Endothelial cell of umbilical vein (primary cell): ENCODE results near the gene RNF121. TPM values are rescaled to one million over a fixed set of nuclear protein-coding genes. Genes with fewer than 3 reads are reported as not detected.

ENCODE experiments used
- BruUV-seq: library from RNA; stranded (reverse); fragments of 400-500 nt; replicated peaks from 2 replicates; lab custom pipeline; 2021; lab: Mats Ljungman, UMichigan
- CTCF ChIA-PET: fragments of 300-600, 350-600 bp; sonication (Branson Sonifier 250); formaldehyde crosslinking; loops from one replicate; lab custom pipeline; 2021; ENCODE audit warnings: antibody characterized with exemption, inconsistent platforms; lab: Charles Lee
- POLR2A ChIA-PET: fragments of 300-600, 350-600 bp; sonication (Branson Sonifier 250); formaldehyde crosslinking; loops from one replicate; lab custom pipeline; 2021; ENCODE audit warnings: antibody characterized with exemption, inconsistent platforms; lab: Charles Lee
- DNase-seq: peaks from one replicate; pipeline ENCODE4 v3.0.0-alpha.2; 2011; ENCODE audit warnings: low read depth, low spot score
- FAIRE-seq: peaks from 2 replicates; lab custom pipeline; 2011; peaks lifted over from hg19 to GRCh38; lab: Jason Lieb, UNC
- H2AFZ ChIP-seq: 2 replicates; pipeline ENCODE4 v1.6.0; 2012; ENCODE audit warnings: low read depth, low read length, control low read depth, inconsistent platforms
- H3K27ac ChIP-seq: 2 replicates; pipeline ENCODE4 v1.5.1; 2011; ENCODE audit warnings: low read depth, mild to moderate bottlenecking, control low read depth, low read length, moderate library complexity; ENCODE audit not compliant: insufficient read depth
- H3K27me3 ChIP-seq, 2 experiments: 2 replicates each; pipeline versions ENCODE4 v1.6.0 to v1.6.1; 2011; ENCODE audit warnings: low read length in 2 of 2, mixed read lengths in 1 of 2; ENCODE audit not compliant: control insufficient read depth in 2 of 2, insufficient read depth in 2 of 2
- H3K36me3 ChIP-seq, 2 experiments: 2 replicates in 1 of 2; 3 replicates in 1 of 2; pipeline ENCODE4 v1.5.1; 2011; ENCODE audit warnings: low read length in 2 of 2, mild to moderate bottlenecking in 1 of 2, moderate library complexity in 1 of 2; ENCODE audit not compliant: control insufficient read depth in 2 of 2, insufficient read depth in 2 of 2; ENCODE audit errors: extremely low read depth in 1 of 2
- H3K4me1 ChIP-seq: 3 replicates; pipeline ENCODE4 v1.5.1; 2011; ENCODE audit warnings: mild to moderate bottlenecking, low read length; ENCODE audit not compliant: control insufficient read depth, insufficient read depth; ENCODE audit errors: extremely low read depth
- H3K4me2 ChIP-seq: 2 replicates; pipeline ENCODE4 v1.6.1; 2011; ENCODE audit warnings: low read length, control low read depth, mixed read lengths; ENCODE audit not compliant: insufficient read depth
- H3K4me3 ChIP-seq, 3 experiments: fragments of 200-600 bp in 1 of 3; sonication (generic), shearing (Covaris generic) in 1 of 3; replicated peaks in 1 of 3; 2 replicates each; pipeline ENCODE4 v1.5.1; 2011 to 2016; ENCODE audit warnings: control low read depth in 3 of 3, low read length in 3 of 3, mild to moderate bottlenecking in 2 of 3, inconsistent platforms in 1 of 3, low read depth in 1 of 3, moderate library complexity in 1 of 3; ENCODE audit not compliant: insufficient read depth in 1 of 3
- H3K79me2 ChIP-seq: 2 replicates; pipeline ENCODE4 v1.6.0; 2012; ENCODE audit warnings: low read length, inconsistent platforms; ENCODE audit not compliant: control insufficient read depth, insufficient read depth
- H3K9ac ChIP-seq: replicated peaks from 2 replicates; pipeline ENCODE3; 2011; ENCODE audit warnings: low read length, control low read depth; ENCODE audit not compliant: insufficient read depth; ENCODE audit errors: extremely low read depth
- H3K9me1 ChIP-seq: replicated peaks from 3 replicates; pipeline ENCODE4 v1.6.0; 2011; ENCODE audit warnings: mild to moderate bottlenecking, low read length; ENCODE audit not compliant: control insufficient read depth, insufficient read depth; ENCODE audit errors: extremely low read depth
- H3K9me3 ChIP-seq: replicated peaks from 2 replicates; pipeline ENCODE4 v1.5.1; 2012; ENCODE audit warnings: low read length, inconsistent platforms; ENCODE audit not compliant: control insufficient read depth, insufficient read depth
- H4K20me1 ChIP-seq: replicated peaks from 2 replicates; pipeline ENCODE3; 2011; ENCODE audit warnings: mild to moderate bottlenecking, low read length; ENCODE audit not compliant: control insufficient read depth, insufficient read depth; ENCODE audit errors: extremely low read depth
- CTCF ChIP-seq, 2 donors: IDR thresholded peaks; 1 replicate in 1 of 2; 2 replicates in 1 of 2; pipeline ENCODE4 v1.5.1; 2011; ENCODE audit warnings: low read length in 2 of 2, mild to moderate bottlenecking in 2 of 2, moderate library complexity in 2 of 2, control low read depth in 1 of 2, inconsistent platforms in 1 of 2, low read depth in 1 of 2; ENCODE audit not compliant: insufficient read depth in 1 of 2; ENCODE audit errors: extremely low read depth in 1 of 2
- EZH2 ChIP-seq: IDR thresholded peaks from 2 replicates; pipeline ENCODE4 v1.6.1; 2012; ENCODE audit warnings: borderline replicate concordance, low read depth, mild to moderate bottlenecking, moderate library complexity, low read length, inconsistent platforms; ENCODE audit not compliant: severe bottlenecking
- FOS ChIP-seq: IDR thresholded peaks from 2 replicates; pipeline ENCODE4 v1.6.1; 2011; ENCODE audit warnings: mild to moderate bottlenecking, low read length, moderate library complexity, borderline replicate concordance; ENCODE audit not compliant: insufficient read depth
- GATA2 ChIP-seq: IDR thresholded peaks from 2 replicates; pipeline ENCODE4 v1.7.0; 2011; ENCODE audit warnings: low read depth, mild to moderate bottlenecking, moderate library complexity, mixed read lengths, low read length; ENCODE audit not compliant: insufficient read length, insufficient read depth
- JUN ChIP-seq: IDR thresholded peaks from 2 replicates; pipeline ENCODE4 v1.6.1; 2011; ENCODE audit warnings: borderline replicate concordance, low read depth; ENCODE audit not compliant: insufficient read length, insufficient read depth
- MAX ChIP-seq: IDR thresholded peaks from 2 replicates; pipeline ENCODE4 v1.6.1; 2011; ENCODE audit not compliant: insufficient read depth, insufficient read length
- MYC ChIP-seq: IDR thresholded peaks from one replicate; pipeline ENCODE4 v1.6.1; 2011; ENCODE audit warnings: mild to moderate bottlenecking, low read depth, low read length
- POLR2A ChIP-seq: IDR thresholded peaks from 2 replicates; pipeline ENCODE4 v1.6.1; 2012; ENCODE audit warnings: low read depth, mild to moderate bottlenecking, control low read depth, low read length
- POLR2AphosphoS5 ChIP-seq: IDR thresholded peaks from 2 replicates; pipeline ENCODE4 v1.6.1; 2012; ENCODE audit warnings: low read depth, mild to moderate bottlenecking, control low read depth, low read length, moderate library complexity; ENCODE audit not compliant: insufficient read depth
- dilution Hi-C: fragments of 300-500 bp; cut with MboI; formaldehyde crosslinking; loops from one replicate; pipeline ENCODE4 v1.15.0; 2019; ENCODE audit warnings: low sequenced_read_pairs; ENCODE audit not compliant: extremely low pct_ligation_motif_present
- intact Hi-C: fragments of 100-400 bp; cut with micrococcal nuclease; formaldehyde crosslinking; loops from one replicate; pipeline ENCODE4 v1.10.0; 2022
- polyA plus RNA-seq, 4 experiments: library from polyadenylated mRNA; depleted of rRNA in 3 of 4; stranded (reverse) in 3 of 4; unstranded in 1 of 4; fragments of >200 nt; gene quantifications; 2 replicates each; pipeline versions ENCODE4 v1.2.1 to v1.2.3, GENCODE V29; 2011 to 2012; ENCODE audit warnings: missing spikeins in 1 of 4
- total RNA-seq: library from RNA; stranded (reverse); gene quantifications from 2 replicates; pipeline ENCODE4 v1.2.3, GENCODE V29; 2021

Gene RNF121
- total and polyA plus RNA-seq, 2 donors (not counting 3 experiments of a cell fraction or from before 2014, with no cell fraction given) = 61.4 to 99.9 TPM

GRCh38 chr11:71995726-71996291, 67.0 kb downstream of the RNF121 start:
- dilution Hi-C loops = no loop called here
- DNase-seq (no peak), FAIRE-seq (no peak)
- no peak overlapping the region for H2AFZ ChIP-seq
- H3K4me2 ChIP-seq = no peak overlapping the region
- TF ChIP-seq MYC (no peak), EZH2 (no peak), CTCF (IDR thresholded peaks at IDR 0.05; ENCODE audit: extremely low read depth in 1 of 2, insufficient read depth in 1 of 2, low read depth in 1 of 2, low read length in 2 of 2) (no peak), JUN (no peak), MAX (no peak), GATA2 (no peak), POLR2AphosphoS5 (no peak), FOS (no peak), POLR2A (no peak)
- H3K36me3 ChIP-seq = peaks cover 2 to 10% of the 10 kb centered on the region in 2 experiments
- no peak overlapping the region for H3K9ac ChIP-seq
- intact Hi-C loops = no loop called here
- CTCF ChIA-PET = interaction anchor here (1.3 kb wide), 1 partner anchor 148 kb away, joined by 3 read pairs; no protein-coding TSS in a partner anchor
- BruUV-seq = no TSS peak
- POLR2A ChIA-PET = no interaction called here
- no peak overlapping the region for H3K4me3 ChIP-seq
- H3K4me1 ChIP-seq = peaks cover 8% of the 10 kb centered on the region
- H3K27ac ChIP-seq = no peak overlapping the region
- H3K9me1 ChIP-seq = no peaks in the 10 kb centered on the region
- no peaks in the 10 kb centered on the region for H4K20me1 ChIP-seq
- H3K9me3 ChIP-seq = no peaks in the 10 kb centered on the region
- no peaks in the 10 kb centered on the region for H3K27me3 ChIP-seq
- H3K79me2 ChIP-seq = peaks cover 9% of the 10 kb centered on the region
